ENCODE data around the gene SLX9.

Gene SLX9

DNA sequence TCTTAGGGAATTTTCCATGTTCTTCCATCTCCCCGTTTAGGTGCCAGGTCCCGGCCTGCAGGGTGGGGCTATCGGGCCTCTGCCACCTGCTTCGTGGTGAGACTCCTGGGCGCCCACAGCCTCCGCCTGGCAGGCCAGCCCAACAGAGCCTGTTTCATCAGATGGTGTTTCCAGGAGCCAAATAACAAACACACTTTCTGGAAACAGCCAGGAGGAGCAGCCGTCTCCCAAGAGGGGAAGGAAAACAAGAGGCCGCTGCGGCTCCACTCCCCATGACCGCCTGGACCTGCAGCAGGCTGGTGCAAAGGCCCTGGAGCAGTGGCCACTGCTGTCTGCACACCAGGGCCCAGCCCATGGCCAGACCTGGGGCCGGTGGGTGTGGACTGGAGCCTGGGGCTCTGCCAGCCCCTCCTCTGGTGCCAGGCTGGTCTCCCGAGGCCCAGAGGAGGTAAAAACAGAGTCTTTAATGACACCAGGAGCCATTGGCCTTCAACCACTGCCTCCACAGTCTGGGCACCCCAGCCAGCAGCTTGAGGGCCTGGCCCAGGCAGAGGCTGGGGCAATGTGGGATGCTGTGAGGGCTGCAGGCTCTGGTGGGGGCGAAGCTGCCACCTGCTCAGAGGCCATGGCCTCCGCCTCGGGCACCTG, 55.0 kb downstream of the SLX9 start:
- no peak for DNase-seq

DNA sequence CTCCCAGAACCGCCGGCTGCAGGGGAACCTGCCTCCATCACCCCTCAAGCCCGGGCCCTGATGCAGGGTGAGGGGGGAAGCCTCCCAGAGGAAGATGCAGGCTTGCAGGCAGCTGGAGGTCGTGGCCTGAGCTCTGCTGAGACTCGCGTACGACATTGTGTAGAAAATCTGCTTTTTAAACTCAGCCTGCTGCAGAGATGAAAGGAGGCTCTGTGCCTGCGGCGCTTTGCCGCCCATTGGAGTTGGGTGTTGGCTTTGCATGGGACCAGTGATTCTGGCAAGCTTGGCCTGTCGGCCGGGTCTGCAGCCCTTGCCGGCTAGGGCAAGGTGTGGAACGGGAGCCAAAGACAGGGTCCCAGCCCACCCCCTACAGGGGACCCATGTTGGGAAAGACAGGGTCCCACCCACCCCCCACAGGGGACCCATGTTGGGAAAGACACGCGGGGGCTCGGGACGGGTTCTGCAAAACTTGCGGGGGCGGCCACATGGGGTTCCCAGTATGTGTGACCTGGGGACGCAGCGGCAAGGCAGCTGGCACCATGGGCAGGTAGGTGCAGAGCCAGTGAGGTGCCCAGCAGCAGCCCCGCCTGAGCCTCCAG, 55.6 kb downstream of the SLX9 start:
- no peak for DNase-seq

DNA sequence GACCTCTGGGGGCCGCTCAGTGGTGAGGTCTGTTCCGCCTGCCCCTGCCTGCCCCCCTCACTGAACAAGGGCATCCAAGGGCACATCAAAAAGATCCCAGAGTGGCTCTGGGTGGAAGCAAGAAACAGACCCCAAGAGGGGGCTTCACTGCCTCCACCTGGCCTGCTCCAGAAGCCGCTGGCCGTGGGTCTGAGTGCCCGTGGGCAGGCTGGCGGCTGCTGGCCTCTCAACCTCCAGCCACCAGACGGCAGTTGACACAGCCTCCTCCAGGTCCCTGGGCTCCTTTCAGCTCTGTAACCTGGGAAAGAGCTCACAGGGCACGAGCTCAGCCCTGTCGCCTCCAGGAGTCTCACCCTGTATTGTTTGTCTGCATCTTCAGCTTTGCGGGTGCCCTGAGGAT, 56.3 kb downstream of the SLX9 start:
- DNase-seq, result no peak

DNA sequence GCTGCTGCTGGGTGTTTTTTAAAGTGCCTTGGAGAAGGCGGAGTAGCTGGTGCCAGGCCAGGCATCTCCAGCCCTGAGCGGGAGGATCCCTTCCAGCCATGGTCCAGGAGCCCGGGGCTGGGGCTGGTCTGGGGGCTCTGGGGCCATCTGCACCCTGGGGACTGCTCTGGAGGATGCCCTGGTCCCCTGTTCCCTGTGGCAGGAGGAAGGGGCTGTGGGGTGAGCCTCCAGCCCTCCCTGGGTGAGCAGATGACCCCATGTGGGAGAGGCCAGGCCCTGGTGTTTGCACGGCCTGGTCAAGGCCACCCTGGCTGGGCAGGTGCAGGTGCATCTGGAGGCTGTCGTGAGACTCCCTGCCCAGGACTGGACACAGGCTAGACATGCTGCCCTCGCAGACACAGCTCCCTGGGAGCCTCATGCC, 56.7 kb downstream of the SLX9 start:
- no peak for DNase-seq

DNA sequence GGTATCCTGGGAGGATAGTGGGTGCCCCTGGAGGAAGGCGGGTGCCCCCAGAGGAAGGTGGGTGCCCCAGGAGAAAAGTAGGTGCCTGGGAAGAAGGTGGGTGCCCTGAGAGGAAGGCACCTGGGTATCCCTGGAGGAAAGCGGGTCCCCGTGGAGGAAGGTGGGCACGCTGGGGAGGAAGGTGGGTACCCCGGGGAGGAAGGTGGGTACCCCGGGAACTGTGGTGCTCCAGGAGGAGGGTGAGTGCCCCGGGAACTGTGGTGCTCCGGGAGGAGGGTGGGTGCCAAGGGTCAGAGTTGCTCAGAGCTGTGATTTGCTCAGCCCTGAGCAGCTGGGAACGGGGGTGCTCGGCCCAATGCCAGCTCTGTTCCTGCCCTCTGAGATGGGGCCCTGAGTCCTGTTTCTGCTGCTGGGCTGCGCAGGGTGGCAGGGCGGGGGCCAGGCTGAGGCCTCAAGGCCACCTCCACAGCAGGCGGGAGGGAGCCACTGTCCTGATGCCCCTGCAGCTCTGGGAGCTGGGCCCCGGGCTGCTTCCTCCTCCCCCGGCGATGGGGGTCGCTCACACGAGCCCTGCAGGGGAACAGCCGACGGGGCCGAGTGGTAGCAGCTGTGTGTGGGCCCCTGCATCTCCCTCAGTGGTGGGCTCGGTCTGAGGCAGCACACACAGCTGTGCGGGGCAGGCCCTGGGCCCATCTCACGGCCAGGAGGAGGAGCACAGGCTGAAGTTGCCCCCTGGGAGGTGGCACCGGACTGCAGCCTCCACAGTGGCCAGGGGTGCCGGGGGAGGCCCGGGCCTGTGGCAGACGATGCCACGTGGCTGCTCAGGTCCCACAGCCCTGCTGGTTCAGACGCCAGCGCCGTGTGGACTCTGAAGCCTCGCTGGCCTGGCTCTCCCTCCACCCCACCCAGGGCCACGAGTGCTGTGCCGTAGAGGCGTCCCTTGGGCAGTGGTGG, 57.4 kb downstream of the SLX9 start:
- DNase-seq, result no peak

DNA sequence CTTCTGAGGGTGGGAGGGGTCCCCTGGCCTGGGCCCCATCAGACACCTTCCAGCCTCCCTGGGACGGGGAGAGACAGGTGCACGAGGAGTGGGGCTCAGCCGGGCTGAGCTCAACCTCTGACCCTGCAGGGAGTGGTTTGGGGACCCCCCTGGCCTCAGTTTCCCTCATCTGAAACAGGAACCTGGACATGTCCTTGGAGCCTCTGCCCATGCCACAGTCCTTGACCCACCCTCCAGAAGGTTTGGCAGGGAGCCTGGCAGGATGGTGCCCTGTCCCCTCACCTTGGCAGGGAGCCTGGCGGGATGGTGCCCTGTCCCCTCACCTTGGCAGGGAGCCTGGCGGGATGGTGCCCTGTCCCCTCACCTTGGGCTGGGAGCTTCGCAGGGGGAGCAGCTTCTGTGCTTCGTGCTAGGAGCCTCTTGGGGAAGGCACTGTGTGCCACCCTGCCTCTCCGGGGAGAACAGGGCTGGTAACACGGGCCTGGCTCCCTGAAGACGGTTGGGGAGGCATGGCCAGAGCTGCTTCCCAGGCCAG, 58.3 kb downstream of the SLX9 start:
- DNase-seq, result no peak

DNA sequence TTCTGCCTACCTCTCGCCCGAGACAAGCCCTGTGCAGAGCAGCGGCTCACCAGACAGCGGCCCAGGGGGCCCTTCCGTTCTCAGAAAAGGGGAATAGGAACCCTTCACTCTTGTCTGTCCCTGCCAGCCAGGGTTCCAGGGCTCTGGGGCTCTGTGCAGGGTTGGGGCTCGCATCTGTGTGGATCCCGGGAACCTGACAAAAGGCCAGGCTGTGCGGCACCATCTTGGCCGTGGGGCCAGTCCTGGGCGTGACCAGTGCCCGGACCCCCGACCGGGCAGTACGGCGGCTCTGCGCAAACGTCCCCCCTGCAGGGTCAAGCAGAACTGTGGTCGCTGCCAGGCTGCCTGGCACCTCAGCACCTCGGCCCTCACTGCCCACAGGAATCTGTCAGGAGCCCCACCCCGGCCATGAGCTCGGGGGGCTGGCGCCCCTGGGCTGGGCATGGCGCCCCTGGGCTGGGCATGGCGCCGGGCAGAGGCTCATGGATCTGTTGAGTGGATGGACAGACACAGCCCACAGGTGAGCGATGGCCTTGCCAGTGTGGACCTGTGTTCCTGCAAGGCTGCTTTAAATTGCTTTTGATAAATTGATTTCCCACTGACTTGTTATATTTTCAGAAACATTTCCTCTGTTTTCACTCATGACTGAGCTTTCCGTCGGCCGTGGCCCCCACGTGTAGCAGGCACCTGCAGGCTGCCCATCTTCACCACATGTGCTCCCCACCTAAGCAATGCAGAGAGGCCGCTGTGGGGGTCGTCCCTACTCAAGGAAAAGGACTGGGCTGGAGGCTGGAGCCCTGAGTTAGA, 59.0 kb downstream of the SLX9 start:
- no peak for DNase-seq

DNA sequence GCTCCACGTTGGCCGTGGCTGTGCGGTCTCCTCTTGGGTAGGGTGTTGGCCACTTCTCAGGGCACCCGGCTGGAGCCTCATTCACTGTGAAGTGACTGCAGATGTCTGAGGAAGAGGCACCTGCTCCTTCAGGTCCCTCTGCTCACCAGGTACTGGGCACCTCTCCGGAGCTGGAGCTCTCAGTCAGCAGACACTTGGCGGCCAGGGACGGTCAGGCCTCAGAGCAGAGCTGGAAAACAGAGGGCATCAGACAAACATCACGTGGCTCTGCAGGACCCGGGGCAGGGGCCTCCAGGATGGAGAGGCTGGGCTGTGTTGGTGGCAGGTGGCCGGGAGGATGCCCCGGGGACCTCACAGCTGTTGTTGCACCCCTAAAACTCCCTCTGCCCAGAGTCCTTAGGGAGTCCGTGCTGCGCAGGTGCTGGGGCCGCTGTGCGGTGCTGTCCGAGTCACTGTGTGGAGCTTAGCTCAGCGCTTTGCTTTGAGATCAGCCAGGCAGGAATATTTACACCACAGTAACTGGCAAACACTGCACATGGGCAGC, 59.7 kb downstream of the SLX9 start:
- no peak for DNase-seq

DNA sequence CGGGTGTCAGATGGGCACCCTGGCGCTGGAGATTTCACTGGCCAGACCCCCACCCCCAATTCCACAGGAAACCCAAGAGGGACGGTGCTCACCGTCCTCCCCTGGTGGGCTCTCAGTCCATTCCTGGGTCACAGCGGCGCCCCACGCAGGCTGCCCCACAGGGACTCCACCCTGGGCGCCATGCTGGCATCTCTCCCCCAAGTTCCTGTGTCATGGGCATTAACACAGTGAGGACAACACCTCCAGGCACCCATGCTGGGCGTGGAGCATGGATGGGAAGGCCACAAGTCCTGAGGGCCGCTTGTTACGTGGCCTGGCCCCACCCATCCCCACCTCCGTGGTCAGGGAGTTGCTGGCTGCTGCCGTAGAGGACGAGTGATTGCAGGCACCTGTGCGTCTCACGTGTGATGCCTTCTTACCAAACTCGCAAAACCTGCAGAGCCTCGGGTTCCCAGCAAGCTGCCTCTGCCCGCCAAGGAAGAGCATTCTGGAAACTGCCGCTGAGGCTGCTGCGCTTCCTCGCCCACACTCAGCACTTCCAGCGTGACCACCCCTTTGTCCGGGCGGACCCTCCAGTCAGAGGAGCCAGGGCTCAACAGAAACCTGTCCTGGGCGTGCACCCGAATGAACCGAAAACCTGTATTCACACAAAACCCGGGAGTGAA, 60.3 kb downstream of the SLX9 start:
- no peak for DNase-seq

DNA sequence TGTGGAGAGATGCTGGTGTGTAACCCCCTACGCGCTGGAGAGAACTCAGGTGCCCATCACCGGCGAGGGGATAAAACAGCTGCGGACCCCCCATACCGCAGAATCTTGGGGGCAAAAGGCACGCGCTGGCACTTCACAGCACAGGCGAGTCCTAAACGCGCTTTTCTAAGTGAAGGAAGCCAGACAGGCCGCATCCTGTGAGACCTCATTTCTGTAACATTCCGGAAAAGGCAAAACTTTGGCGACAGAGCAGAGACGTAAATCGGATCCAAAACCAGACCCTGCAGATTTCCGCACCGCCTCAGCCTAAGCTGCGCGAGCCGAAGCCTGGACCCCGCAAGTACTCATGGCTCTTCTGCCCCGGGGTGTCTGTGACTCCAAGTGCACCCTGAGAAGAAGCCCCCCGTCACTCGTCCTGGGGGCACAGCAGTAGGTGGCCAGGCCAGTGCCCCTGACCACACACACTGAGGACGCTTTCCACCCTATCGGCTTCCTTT, 60.9 kb downstream of the SLX9 start:
- no peak for DNase-seq

DNA sequence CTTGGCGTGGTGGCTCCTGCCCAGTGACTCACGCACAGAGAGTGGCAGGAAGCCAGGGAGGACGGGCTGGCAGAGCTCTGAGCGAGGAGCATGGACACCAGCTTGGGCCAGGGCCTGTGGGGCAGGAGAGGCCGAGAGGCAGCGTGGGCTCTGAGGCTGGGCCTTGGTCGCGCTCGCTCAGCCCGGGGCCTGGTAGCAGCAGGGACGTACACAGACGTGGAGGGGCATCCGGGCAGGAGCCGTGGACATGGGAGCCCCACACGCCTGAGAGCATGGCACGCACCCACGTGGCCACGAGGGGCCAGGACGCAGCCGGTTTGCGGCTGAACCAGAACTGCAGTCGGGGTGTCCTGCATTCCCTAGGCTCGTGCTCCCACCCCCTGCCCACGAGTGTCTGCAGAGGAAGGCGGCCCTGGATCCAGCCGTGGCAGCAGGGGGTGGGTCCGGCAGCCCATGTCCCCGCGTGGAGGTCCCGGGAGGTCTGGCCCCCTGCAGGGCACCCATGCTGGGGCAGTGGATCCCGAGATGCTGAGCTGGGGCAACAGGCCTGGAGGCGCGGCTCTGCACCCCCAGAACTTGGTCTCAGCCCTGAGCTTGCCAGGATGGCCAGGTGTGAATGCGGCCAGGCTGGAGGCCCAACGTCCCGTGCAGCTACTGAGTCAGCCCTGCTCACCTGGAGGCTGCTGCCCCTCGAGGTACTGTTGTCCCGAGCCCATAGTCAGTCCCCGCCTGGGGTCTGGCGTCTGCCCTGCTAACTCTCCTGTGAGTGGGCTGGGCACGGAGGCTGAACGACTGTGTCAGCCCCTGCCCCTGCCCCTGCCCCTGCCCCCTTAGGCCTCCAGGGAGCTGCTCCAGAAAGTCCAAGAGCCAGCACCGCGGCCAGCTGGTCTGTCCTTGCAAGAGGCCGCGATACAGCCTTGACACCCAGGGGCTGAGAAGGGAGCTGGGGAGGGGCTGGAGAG, 61.6 kb downstream of the SLX9 start:
- no peak for DNase-seq

DNA sequence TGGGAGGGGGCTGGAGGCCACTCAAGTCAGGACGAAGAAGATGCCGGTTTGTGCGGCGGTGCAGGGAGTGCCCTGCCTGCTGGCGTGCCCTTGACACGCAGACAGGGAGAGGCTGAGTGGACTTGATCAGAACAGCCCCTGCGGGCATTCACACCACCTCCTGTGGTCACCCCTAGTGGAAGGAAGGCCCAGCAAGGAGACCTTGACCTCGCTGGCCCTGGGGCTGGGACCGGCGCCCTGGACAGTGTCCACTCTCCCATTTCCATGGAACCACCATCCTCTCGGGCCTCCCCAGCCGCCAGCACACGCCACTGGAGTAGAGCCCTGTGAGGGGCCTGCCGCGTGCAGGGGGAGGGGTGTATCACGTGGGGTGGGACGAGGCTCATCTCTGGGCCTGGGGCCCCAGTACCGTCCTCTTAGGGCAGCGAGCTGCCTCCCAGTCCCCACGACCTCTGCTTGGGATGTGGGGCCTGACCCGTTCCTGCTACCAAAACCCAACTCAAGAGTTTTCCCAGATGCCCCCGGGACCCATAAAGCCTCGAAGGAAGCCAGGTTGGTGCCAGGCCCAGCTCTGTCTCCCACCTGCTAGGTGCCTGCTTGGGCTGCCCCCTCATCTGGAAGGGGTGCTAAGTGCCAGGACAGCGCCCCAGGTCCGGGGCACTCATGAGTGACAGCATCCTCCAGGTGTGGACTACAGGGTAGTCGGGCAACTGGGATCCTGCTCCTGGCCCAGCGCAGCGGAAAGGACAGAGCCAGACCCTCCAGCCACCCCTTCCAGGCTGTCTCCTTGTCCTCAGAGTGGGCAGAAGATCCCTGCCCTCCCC, 62.8 kb downstream of the SLX9 start:
- no peak for DNase-seq

DNA sequence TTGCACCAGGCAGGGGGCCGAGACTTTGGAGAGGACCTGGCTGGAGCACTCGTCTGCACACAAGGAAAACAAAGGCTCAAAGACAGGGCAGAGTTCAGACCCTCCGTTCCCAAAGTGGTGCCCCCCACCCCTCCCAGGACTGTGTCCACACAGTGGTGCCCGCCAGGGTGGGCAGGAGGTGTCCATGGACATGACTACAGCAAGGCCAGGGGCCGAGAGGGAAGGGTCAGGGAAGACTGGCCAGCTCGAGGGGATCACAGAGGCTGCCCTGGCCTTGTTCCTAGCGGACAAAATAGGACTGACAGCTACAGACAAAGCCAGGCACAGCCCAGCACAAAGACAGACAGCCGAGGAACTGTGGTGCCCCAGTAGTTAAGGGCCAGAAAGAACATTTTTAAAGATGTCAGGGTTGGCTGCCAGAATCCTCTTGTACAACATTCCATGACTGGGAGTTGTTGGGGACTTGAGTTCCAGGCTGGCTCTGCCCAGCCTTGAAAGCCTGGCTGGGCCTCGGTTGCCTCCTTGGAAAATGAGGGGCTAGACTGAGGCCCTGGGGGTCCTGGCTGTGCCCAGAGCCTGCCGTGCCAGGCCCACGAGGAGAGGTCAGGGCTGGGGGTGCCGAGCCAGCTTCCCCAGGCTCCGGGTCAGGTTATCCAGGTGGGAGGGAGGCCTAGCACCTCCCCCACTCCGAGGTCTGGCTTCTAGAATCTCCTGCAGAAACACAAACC, 63.7 kb downstream of the SLX9 start:
- DNase-seq, result no peak

DNA sequence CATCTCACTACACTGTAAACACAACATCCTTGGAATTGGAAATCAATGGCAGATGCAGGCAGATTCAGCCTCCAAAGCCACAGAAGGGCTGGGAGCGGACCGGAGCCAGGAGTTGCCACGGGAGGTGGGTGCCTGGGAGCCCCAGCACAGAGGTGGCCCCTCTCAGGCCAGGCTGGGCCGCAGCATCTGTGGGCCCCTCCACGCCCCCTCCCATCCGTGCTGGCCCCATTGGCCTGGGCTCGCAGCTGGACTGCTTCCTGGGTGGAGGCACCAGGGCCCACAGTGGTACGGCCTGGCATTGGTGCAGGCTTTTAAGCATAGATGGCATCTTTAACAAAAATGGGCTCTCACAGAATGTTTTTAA, 64.2 kb downstream of the SLX9 start:
- DNase-seq, result no peak

DNA sequence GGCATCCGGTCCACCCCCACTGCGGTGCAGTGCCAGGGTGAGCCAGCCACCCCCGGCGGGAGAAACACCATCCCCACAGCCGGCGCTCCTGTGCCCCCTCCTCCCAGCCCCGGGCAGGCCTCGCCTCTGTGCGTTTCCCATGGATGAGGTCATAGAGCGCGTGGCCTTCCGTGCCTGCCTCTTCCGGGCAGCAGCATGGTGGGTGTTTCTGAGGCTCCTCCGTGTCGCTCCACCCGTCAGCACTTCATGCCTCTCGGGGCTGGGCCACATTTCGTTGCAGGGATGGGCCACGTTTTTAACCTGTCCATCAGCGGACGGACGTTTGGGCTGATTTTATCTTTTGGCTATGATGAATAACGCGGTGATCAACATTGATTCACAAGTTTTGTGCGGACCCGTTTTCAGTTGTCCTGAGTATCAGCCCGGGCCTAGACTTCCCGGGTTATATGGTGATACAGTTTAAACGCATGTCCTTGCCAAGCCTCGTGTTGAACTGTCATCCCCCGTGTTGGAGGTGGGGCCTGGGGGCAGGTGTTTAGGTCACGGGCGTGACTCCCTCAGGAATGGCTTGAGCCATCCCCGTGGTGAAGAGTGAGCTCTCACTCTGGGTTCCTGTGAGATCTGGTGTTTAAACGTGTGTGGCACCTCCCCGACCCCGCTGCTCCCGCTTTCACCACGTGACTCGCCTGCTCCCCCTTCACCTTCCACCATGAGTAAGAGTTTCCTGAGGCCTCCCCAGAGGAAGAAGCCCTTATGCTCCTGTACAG, 64.8 kb downstream of the SLX9 start:
- no peak for DNase-seq

DNA sequence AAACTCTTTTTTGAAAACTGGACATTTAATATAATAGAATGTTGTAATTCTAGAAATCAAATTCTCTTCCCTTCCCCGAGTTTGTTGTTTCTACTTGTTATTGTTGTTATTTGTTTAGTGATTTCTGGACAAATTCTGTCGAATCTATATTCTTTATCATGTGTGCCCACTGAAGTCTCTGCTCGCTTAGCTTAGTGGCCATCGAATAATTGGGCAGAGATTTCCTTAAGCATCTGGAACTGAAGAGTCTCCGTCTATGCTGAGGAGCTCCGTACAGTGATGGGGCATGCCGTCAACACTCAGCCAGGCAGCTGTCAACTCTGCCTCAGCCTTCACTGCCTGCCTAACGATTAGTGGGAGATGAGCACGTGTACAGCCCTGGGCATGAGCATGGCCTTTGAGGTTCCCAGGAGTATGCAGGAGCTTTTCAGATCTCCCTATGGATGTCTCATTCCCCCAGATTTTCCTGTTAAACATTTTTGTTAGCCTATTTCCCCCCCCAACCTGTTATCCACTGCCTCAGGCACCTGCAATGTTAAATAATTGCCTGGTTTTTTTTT, 66.8 kb downstream of the SLX9 start:
- no peak for DNase-seq

DNA sequence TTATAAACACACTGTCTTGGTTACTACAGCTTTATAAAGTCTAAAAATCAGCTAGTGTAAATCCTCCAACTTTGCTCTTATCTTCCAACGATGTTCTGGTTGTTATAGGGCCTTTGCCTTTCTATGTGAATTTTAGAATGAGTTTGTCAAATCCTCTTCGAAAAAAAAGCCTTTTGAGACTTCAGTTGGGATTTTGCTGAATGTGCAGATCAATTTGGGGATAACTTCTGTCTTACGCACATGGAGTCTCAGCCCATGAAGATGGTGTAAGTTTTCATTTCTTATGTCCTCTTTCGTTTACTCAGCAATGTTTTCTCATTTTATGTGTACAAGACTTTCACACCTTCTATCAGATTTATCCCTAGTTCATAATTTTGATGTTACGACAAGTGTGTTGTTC, 69.8 kb downstream of the SLX9 start:
- no peak for DNase-seq

DNA sequence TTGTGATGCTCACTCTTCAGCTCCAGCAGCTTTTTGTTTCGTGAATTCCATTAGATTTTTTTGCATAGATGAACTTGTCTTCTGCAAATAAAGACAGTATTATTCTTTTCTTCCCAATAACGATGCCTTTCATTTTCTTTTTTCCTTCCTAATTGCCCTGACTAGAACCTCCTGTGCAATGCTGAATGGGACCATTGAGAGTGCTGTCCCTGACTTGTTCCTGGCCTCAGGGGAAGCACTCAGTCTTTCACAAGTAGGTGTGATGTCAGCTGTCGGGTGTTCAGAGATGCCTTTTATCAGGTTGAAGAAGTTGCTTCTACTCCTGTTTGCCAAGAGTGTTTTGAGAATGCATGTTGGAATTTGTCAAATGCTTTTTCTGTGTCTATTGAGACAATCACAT, 70.3 kb downstream of the SLX9 start:
- DNase-seq, result no peak
